Neural crest cell (in vitro differentiated cells): ENCODE measurements around the gene COL4A4. TPM values are rescaled to one million over a fixed set of nuclear protein-coding genes. Genes with fewer than 3 reads are reported as not detected.

Experiments
- DNase-seq: peaks from one replicate; pipeline ENCODE4 v3.0.0; 2021; ENCODE audit warnings: low read depth, mixed read lengths, low spot score
- H3K27ac Mint-ChIP-seq: one replicate; pipeline ENCODE4 v1.8.0; 2021; ENCODE audit warnings: mild to moderate bottlenecking, mixed read lengths; ENCODE audit not compliant: unreplicated experiment
- H3K27me3 Mint-ChIP-seq: 2 replicates; pipeline ENCODE4 v1.8.0; 2021; ENCODE audit warnings: low read depth, mild to moderate bottlenecking, mixed read lengths
- H3K36me3 Mint-ChIP-seq: 2 replicates; pipeline ENCODE4 v1.8.0; 2021; ENCODE audit warnings: low read depth, mild to moderate bottlenecking, mixed read lengths
- H3K4me1 Mint-ChIP-seq: 2 replicates; pipeline ENCODE4 v1.8.0; 2021; ENCODE audit warnings: mixed read lengths
- H3K4me3 Mint-ChIP-seq: one replicate; pipeline ENCODE4 v1.8.0; 2021; ENCODE audit warnings: mild to moderate bottlenecking, mixed read lengths
- H3K9me3 Mint-ChIP-seq: 2 replicates; pipeline ENCODE4 v1.8.0; 2021; ENCODE audit warnings: mixed read lengths
- total RNA-seq: library from RNA; stranded (reverse); gene quantifications from 2 replicates; pipeline ENCODE4 v1.2.1, GENCODE V29; 2021
- TF ChIP-seq, protein P1 (sequence below): fragments of 200-600 bp; sonication (generic); conservative IDR thresholded peaks from 2 replicates; pipeline ENCODE4 v1.5.0; 2021; ENCODE audit warnings: antibody characterized with exemption, mild to moderate bottlenecking

Gene COL4A4
- total RNA-seq, 1 donor from 2014 or later = 0.19 TPM

DNA sequence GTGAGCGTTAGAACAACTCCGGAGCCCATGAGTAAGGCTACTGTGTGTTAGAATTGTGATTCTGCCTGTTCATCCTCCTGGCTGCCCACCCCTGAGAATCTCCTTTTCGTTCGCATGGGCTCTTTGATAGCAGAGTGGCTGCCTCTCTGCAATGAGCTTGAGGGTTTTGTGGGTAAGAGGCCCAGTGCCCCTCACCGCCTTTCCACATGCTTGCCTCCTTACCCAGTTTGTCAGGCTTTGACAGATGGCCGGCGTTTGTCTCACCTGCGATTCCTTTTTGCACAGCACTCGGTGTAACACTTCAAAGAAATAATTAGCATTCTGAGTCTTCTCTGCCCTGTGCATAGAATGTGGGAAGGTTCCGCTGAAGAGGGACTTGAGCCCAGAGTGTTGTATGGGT is 190.2 kb downstream of the COL4A4 start:
- no peaks in the 10 kb centered on the region for H3K27me3 Mint-ChIP-seq
- DNase-seq = no peak
- H3K27ac Mint-ChIP-seq = no peak overlapping the region
- H3K4me1 Mint-ChIP-seq = peaks cover 32% of the 10 kb centered on the region
- peaks cover 2% of the 10 kb centered on the region for H3K9me3 Mint-ChIP-seq
- peaks cover 3% of the 10 kb centered on the region for H3K36me3 Mint-ChIP-seq
- no peak overlapping the region for H3K4me3 Mint-ChIP-seq
- TF ChIP-seq, protein P1, sequence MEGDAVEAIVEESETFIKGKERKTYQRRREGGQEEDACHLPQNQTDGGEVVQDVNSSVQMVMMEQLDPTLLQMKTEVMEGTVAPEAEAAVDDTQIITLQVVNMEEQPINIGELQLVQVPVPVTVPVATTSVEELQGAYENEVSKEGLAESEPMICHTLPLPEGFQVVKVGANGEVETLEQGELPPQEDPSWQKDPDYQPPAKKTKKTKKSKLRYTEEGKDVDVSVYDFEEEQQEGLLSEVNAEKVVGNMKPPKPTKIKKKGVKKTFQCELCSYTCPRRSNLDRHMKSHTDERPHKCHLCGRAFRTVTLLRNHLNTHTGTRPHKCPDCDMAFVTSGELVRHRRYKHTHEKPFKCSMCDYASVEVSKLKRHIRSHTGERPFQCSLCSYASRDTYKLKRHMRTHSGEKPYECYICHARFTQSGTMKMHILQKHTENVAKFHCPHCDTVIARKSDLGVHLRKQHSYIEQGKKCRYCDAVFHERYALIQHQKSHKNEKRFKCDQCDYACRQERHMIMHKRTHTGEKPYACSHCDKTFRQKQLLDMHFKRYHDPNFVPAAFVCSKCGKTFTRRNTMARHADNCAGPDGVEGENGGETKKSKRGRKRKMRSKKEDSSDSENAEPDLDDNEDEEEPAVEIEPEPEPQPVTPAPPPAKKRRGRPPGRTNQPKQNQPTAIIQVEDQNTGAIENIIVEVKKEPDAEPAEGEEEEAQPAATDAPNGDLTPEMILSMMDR = no peak

DNA sequence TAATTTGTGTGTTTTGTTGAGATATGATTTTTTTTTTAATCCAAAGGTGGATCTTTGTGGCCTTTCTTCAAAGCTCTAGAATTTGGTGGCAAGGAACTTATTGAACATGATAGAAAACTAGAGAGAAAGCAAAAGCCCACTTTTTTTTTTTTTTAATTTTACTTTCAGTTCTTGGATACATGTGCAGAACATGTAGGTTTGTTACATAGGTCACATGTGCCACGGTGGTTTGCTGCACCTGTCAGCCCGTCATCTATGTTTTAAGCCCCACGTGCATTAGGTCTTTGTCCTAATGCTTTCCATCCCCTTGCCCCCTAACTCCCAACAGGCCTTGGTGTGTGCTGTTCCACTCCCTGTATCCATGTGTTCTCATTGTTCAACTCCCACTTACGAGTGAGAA is 192.2 kb downstream of the COL4A4 start:
- Mint-ChIP-seq H3K9me3 (peaks cover 2% of the 10 kb centered on the region), H3K27me3 (no peaks in the 10 kb centered on the region), H3K36me3 (peaks cover 3% of the 10 kb centered on the region), H3K4me3 (no peak overlapping the region), H3K4me1 (peaks cover 12% of the 10 kb centered on the region), H3K27ac (no peak overlapping the region)
- TF ChIP-seq, protein P1 = no peak
- DNase-seq = no peak

DNA sequence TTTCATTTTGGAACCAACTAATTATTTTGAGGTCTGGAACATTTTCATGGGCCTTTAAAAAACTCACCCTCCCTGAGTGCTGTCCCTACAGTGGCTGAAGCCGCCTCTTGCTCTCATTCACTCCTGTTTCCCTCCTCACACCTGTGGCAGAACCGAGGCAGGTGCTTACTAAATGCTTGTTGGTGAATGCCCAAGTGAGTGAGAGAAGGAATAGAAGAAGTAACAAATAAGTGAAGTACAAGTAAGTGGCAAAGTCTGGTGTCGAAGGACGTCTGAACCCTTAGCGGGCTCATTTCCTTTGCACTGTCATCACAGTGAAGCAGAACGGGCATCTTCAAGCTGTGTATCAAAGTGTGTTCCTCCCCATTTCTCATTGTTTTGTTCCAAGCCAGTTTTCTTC is 192.9 kb downstream of the COL4A4 start:
- H3K4me3 Mint-ChIP-seq = no peak overlapping the region
- peaks cover 3% of the 10 kb centered on the region for H3K36me3 Mint-ChIP-seq
- H3K9me3 Mint-ChIP-seq = peaks cover 2% of the 10 kb centered on the region
- TF ChIP-seq, protein P1 = no peak
- H3K27ac Mint-ChIP-seq = no peak overlapping the region
- no peaks in the 10 kb centered on the region for H3K27me3 Mint-ChIP-seq
- DNase-seq = no peak
- peaks cover 5% of the 10 kb centered on the region for H3K4me1 Mint-ChIP-seq

DNA sequence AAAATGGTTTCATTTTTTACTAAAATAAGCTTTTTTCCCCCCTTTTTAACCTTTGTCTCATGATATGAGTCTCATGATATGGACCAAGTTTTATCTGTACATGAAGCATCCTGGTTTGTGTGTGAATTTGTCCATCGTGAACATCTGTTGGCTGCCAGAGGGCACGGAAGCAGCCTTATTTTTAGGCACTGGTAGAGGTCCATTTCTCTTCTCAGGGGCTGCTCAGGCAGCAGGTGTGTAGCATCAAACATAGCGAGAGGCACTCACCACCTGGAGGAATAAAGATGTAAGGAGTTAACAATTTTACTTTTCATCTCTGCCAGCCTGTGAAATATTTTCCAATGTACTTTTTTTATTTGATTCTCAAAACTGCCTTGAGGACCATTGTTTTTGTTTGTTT is 193.6 kb downstream of the COL4A4 start:
- DNase-seq = no peak
- no peak overlapping the region for H3K4me3 Mint-ChIP-seq
- peaks cover 4% of the 10 kb centered on the region for H3K4me1 Mint-ChIP-seq
- H3K9me3 Mint-ChIP-seq = peaks cover 2% of the 10 kb centered on the region
- TF ChIP-seq, protein P1 = no peak
- H3K27ac Mint-ChIP-seq = no peak overlapping the region
- peaks cover 3% of the 10 kb centered on the region for H3K36me3 Mint-ChIP-seq
- H3K27me3 Mint-ChIP-seq = no peaks in the 10 kb centered on the region

DNA sequence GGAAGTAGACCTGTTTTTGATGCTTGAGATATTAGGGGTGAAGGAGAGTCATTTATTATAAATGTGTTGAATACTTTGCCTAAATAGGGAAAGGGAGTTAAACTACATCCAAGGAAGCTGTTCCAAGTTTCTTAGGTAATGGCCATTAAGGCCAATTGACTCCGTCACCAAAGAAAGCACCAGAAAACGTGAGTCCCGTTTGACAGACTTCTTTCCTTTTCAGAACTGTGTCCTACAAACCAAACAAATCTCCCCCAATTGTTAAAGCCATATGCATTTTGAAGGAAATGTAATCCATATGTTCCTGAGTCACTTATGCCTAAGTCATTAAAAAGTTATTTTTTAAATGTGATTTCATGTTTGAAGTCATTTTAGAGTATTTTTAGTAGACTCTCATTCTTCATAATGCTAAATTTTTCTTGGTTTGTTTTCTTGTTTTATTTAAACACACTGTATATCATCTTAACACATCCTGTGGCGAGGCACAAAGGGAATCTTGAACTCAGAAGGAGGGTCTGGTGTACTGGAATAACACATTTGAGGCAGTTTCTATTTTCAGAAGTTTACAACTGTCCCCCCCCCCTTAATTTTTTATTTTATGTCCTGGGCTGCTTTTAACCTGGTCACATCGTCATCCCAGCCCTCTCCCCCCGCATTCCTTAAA is 194.5 kb downstream of the COL4A4 start:
- Mint-ChIP-seq H3K27me3 (no peaks in the 10 kb centered on the region), H3K36me3 (peaks cover 3% of the 10 kb centered on the region), H3K27ac (no peak overlapping the region), H3K4me3 (no peak overlapping the region), H3K4me1 (peaks cover 4% of the 10 kb centered on the region), H3K9me3 (peaks cover 2% of the 10 kb centered on the region)
- TF ChIP-seq, protein P1 = no peak
- DNase-seq = no peak
